ENCODE data around the gene CADM4. TPM values are rescaled to one million over a fixed set of nuclear protein-coding genes. Genes with fewer than 3 reads are reported as not detected.
A peak's percentile ranks its signal among the peaks of the same experiment; 100 is the strongest.
"Not testable (repeated sequence)": the region's sequence is repeated elsewhere in the genome, so short reads cannot be mapped to it uniquely, and the experiment has no call there.

CADM4 gene
- total and polyA plus RNA-seq, 11 donors: 4.6 to 13.2 (median 8.7) TPM

DNA sequence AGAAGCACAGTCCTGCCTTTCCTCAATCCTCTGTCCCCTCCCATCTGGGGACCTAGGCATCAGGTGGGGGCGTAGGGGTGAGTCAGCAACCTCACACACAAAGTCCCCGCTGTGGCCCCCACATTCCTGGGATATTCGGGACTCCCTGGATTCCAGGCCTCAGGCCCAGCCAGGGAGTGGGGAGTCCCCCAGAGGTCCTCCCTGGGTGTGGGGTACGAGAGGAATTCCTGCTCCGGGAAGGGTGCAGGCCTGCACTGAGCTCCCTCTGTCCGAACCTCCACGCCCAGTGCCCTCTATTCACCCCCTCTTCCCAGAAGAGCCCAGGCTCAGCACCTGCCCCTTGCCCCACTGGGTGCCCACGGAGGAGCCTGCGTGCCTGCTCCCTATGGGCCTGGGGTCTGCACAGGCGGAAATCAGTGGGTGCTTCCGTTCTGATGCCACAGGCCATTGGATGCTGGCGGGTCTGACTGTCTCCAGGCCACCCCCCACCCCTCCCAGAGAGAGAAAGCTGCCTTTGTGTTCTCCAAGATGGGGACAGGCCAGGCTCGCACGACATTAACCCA lies 3.4 kb downstream of the CADM4 start:
- H3K27ac ChIP-seq: peak overlapping the region in 1 of 12 donors; percentile 22
- no peak overlapping the region for H3K4me3 ChIP-seq

DNA sequence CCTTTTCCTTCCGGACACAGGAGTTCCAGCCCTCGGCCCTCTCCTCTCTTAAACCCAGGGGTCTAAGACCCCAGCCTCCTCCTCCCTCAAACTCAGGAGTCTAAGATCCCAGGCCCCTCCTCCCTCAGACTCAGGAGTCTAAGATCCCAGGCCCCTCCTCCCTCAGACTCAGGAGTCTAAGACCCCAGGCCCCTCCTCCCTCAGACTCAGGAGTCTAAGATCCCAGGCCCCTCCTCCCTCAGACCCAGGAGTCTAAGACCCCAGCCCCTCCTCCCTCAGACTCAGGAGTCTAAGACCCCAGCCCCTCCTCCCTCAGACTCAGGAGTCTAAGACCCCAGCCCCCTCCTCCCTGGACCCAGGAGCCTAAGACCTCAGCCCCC lies 4.1 kb downstream of the CADM4 start:
- Histone ChIP-seq H3K27me3 (peaks cover 0 to 23% (median 3%) of the 10 kb centered on the region in 9 donors), H3K27ac (peak overlapping the region in 1 of 12 donors; percentile 8), H3K4me1 (peaks cover 0 to 16% (median 6%) of the 10 kb centered on the region in 12 donors)
- H3K4me3 ChIP-seq; intact Hi-C loops (cut with DNase I); DNase-seq; ATAC-seq; H3K9me3 ChIP-seq; H3K36me3 ChIP-seq: not testable (repeated sequence)
- 34 to 55% (median 43%) methylated on average over 2 of the region's 2 CpGs for WGBS, 4 donors

More for the DNA sequence above, 3.4 kb downstream of the CADM4 start:
- Histone ChIP-seq H3K9me3 (no peaks in the 10 kb centered on the region), H3K4me1 (peaks cover 0 to 17% (median 6%) of the 10 kb centered on the region in 12 donors), H3K27me3 (peaks cover 0 to 30% (median 8%) of the 10 kb centered on the region in 9 donors), H3K36me3 (no peaks in the 10 kb centered on the region)
- DNase-seq (no peak), ATAC-seq (no peak)
- intact Hi-C loops (cut with DNase I): no loop called here
- 75 to 87% (median 83%) methylated on average over 5 to 14 of the region's 14 CpGs for WGBS, 4 donors
- TF ChIP-seq, protein P1, sequence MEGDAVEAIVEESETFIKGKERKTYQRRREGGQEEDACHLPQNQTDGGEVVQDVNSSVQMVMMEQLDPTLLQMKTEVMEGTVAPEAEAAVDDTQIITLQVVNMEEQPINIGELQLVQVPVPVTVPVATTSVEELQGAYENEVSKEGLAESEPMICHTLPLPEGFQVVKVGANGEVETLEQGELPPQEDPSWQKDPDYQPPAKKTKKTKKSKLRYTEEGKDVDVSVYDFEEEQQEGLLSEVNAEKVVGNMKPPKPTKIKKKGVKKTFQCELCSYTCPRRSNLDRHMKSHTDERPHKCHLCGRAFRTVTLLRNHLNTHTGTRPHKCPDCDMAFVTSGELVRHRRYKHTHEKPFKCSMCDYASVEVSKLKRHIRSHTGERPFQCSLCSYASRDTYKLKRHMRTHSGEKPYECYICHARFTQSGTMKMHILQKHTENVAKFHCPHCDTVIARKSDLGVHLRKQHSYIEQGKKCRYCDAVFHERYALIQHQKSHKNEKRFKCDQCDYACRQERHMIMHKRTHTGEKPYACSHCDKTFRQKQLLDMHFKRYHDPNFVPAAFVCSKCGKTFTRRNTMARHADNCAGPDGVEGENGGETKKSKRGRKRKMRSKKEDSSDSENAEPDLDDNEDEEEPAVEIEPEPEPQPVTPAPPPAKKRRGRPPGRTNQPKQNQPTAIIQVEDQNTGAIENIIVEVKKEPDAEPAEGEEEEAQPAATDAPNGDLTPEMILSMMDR (IDR thresholded peaks at IDR 0.05): no peak
- no peak for TF ChIP-seq POLR2A (IDR thresholded peaks at IDR 0.05)

DNA sequence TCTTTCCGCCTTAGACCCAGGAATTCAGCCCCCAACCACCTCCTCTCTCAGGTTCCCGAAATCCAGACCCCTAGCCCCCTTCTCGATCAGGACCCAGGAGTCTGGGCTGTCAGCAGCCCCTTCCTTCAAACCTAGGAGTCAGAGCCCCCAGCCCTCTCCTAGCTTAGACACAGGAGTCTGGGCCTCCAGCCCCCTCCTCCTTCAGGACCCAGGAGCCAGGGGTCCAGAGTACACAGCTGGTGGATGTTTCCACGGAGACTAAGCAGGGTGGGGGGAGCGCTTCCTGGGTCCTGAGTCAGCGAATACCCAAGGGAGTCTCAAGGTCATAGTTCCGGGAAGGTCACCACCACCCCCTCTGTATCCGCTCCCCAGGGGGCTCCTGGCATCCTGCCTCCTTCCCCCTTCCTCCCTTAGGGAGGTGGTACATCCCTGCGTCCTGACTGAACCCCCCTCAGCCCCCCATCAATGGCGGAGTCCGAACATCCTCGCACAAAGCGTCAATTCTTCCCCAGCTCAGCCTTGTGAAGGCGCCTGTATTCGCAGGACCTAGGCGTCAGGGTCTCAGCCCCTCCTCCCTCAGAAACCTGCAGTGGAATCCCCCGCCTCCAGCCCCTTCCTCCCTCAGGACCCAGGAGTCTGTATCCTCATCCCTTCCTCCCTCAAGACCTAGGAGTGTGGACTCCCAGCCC lies 4.6 kb downstream of the CADM4 start:
- H3K4me3 ChIP-seq: no peak overlapping the region
- H3K4me1 ChIP-seq: peaks cover 0 to 11% (median 1%) of the 10 kb centered on the region in 12 donors
- peaks cover 0 to 18% (median 0%) of the 10 kb centered on the region in 9 donors for H3K27me3 ChIP-seq
- H3K36me3 ChIP-seq: no peaks in the 10 kb centered on the region
- H3K27ac ChIP-seq: peak overlapping the region in 1 of 12 donors; percentile 8
- no peaks in the 10 kb centered on the region for H3K9me3 ChIP-seq
- intact Hi-C loops (cut with DNase I): no loop called here
- ATAC-seq (no peak), DNase-seq (no peak)
- TF ChIP-seq, protein P1 (IDR thresholded peaks at IDR 0.05): no peak
- no peak for TF ChIP-seq POLR2A (IDR thresholded peaks at IDR 0.05)
- 26 to 42% (median 30%) methylated on average over 16 to 17 of the region's 17 CpGs for WGBS, 4 donors

DNA sequence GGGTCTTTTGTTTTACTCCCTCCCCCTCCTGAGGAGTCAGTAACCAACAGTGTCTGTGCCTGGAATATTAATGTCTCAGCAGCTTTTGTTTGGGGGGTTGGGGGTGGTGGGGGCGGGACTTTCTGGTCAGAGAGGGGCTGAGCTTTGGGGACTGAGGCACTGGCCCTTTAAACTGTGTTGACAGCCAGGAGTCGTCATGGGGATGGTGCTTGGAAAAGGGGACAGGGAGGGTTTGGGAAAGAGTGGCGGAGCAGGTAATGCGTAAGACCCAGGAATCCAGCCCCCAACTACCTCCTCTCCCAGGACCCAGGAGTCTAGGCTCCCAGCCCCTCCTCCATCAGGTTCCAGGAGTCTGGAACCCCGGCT lies 5.2 kb downstream of the CADM4 start:
- no peak overlapping the region for H3K4me3 ChIP-seq
- H3K27me3 ChIP-seq: peaks cover 0 to 16% (median 0%) of the 10 kb centered on the region in 9 donors
- peaks cover 0 to 8% (median 0%) of the 10 kb centered on the region in 12 donors for H3K4me1 ChIP-seq
- intact Hi-C loops (cut with DNase I): no loop called here
- TF ChIP-seq POLR2A (IDR thresholded peaks at IDR 0.05): no peak
- no peak overlapping the region for H3K27ac ChIP-seq
- no peaks in the 10 kb centered on the region for H3K9me3 ChIP-seq
- no peak for ATAC-seq
- WGBS, 4 donors: 46 to 50% (median 48%) methylated on average over 5 of the region's 5 CpGs
- H3K36me3 ChIP-seq: no peaks in the 10 kb centered on the region
- no peak for DNase-seq

DNA sequence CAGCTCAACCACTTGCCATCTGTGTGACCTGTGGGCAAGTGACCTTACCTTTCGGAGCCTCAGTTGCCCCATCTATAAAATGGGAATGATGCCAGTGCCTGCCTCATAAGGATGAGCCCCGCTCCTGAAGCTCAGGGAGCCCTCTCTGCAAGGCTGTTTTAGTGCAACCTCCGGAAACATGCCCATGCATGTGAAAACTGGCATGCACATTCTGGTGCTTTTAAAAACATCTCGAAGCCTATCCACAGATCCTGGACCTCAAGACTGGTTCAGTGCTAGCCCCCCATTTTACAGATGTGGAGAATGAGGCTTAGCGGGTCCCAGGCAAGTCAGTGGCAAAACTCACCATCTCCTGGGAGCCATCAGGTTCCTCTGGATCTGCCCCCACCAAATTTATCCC lies 5.6 kb downstream of the CADM4 start:
- WGBS, 4 donors: 82 to 90% (median 86%) methylated on average over 5 of the region's 5 CpGs
- Histone ChIP-seq H3K4me1 (peaks cover 0 to 4% (median 0%) of the 10 kb centered on the region in 12 donors), H3K36me3 (no peaks in the 10 kb centered on the region), H3K4me3 (no peak overlapping the region), H3K9me3 (no peaks in the 10 kb centered on the region), H3K27me3 (peaks cover 0 to 12% (median 0%) of the 10 kb centered on the region in 9 donors), H3K27ac (no peak overlapping the region)
- ATAC-seq: no peak
- TF ChIP-seq POLR2A (IDR thresholded peaks at IDR 0.05): no peak
- TF ChIP-seq, protein P1 (IDR thresholded peaks at IDR 0.05): no peak
- DNase-seq: no peak
- intact Hi-C loops (cut with DNase I): no loop called here
